Uterus (tissue), 4 donors: ENCODE measurements around the gene DCBLD1. TPM values are rescaled to one million over a fixed set of nuclear protein-coding genes. Genes with fewer than 3 reads are reported as not detected.
"Not testable (repeated sequence)": the region's sequence is repeated elsewhere in the genome, so short reads cannot be mapped to it uniquely, and the experiment has no call there.

ENCODE experiments used
- DNase-seq, 2 donors: peaks; one replicate each; pipeline ENCODE4 v3.0.0-alpha.2; 2019 to 2020
- H3K27ac ChIP-seq, 2 donors: fragments of 200-600 bp; sonication (generic); 1 replicate in 1 of 2; 2 replicates in 1 of 2; pipeline ENCODE4 v1.5.1; 2016 to 2018
- H3K27me3 ChIP-seq, 2 donors: fragments of 200-600 bp; sonication (generic); one replicate each; pipeline ENCODE4 v1.5.1; 2018 to 2019; ENCODE audit warnings: control low read depth in 1 of 2
- H3K36me3 ChIP-seq, 2 donors: fragments of 200-600 bp; sonication (generic); one replicate each; pipeline ENCODE4 v1.5.1; 2019; ENCODE audit warnings: control low read depth in 1 of 2
- H3K4me1 ChIP-seq, 2 donors: fragments of 200-600 bp; sonication (generic); one replicate each; pipeline ENCODE4 v1.5.1; 2018 to 2019; ENCODE audit warnings: control low read depth in 1 of 2
- H3K4me3 ChIP-seq, 2 donors: fragments of 200-600 bp; sonication (generic); 1 replicate in 1 of 2; 2 replicates in 1 of 2; pipeline ENCODE4 v1.5.1; 2018 to 2019; ENCODE audit warnings: mild to moderate bottlenecking in 1 of 2
- H3K9me3 ChIP-seq, 2 donors: fragments of 200-600 bp; sonication (generic); one replicate each; pipeline ENCODE4 v1.5.1; 2019; ENCODE audit warnings: control low read depth in 1 of 2
- POLR2A ChIP-seq, 2 donors: fragments of 450-650 bp; IDR thresholded peaks; one replicate each; pipeline ENCODE4 v1.6.1; 2016; ENCODE audit warnings: antibody characterized with exemption in 2 of 2, mild to moderate bottlenecking in 1 of 2, moderate library complexity in 1 of 2
- intact Hi-C: fragments of 100-400 bp; cut with DNase I; formaldehyde crosslinking; loops from one replicate; pipeline ENCODE4 v1.15.1; 2023; ENCODE audit warnings: low total_unique reads
- total RNA-seq, 4 donors: library from RNA; depleted of rRNA in 3 of 4; stranded (reverse); fragments of >200 nt in 3 of 4; gene quantifications; one replicate each; pipeline versions ENCODE4 v1.1.0 to v1.2.4, GENCODE V29; 2014 to 2023
- TF ChIP-seq, protein P1 (sequence below), 4 experiments: fragments of 200-600 bp in 2 of 4; fragments of 450-650 bp in 2 of 4; sonication (generic) in 2 of 4; IDR thresholded peaks; one replicate each; pipeline ENCODE4 v1.5.1; 2016 to 2019; ENCODE audit warnings: antibody characterized with exemption in 4 of 4, mild to moderate bottlenecking in 2 of 4, moderate library complexity in 1 of 4
- donor health status: DM: yes; HTN: yes; CAD: no.

Gene DCBLD1
- total RNA-seq, 4 donors from 2014 or later: 2.4 to 15.5 (median 4.5) TPM

DNA sequence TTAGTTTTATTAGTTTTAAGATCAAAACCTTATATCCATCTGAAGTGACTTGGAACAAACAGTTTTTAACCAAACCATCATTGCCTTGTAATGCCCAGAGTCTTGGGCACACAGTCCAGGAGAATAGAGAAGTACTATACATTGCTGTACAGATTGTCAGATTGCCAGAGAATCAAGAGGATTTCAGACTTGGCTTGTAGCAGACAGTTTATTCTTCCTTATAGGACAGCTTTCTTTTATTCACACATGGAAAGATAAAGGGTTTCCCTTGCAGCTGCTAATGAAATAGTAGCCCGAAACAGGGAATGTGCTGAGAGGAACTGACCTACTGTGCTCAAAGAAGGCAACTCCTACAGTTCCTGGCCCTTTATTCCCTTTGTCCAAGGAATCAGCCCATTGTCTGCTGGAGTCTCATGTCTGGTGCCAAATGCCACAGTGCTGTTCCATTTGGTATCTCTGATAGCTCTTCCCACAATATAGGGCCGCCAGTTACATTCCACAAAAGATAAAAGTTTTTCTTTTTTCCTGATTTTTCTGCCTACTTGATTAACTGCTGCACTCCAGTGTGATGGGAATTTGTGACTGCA, 30.6 kb downstream of the DCBLD1 start:
- no peak for DNase-seq
- no peak for TF ChIP-seq POLR2A (IDR thresholded peaks at IDR 0.05)
- TF ChIP-seq, protein P1, sequence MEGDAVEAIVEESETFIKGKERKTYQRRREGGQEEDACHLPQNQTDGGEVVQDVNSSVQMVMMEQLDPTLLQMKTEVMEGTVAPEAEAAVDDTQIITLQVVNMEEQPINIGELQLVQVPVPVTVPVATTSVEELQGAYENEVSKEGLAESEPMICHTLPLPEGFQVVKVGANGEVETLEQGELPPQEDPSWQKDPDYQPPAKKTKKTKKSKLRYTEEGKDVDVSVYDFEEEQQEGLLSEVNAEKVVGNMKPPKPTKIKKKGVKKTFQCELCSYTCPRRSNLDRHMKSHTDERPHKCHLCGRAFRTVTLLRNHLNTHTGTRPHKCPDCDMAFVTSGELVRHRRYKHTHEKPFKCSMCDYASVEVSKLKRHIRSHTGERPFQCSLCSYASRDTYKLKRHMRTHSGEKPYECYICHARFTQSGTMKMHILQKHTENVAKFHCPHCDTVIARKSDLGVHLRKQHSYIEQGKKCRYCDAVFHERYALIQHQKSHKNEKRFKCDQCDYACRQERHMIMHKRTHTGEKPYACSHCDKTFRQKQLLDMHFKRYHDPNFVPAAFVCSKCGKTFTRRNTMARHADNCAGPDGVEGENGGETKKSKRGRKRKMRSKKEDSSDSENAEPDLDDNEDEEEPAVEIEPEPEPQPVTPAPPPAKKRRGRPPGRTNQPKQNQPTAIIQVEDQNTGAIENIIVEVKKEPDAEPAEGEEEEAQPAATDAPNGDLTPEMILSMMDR (IDR thresholded peaks at IDR 0.05): no peak
- Histone ChIP-seq H3K27ac (no peak overlapping the region), H3K4me3 (no peak overlapping the region), H3K4me1 (no peaks in the 10 kb centered on the region), H3K36me3 (no peaks in the 10 kb centered on the region), H3K27me3 (no peaks in the 10 kb centered on the region), H3K9me3 (no peaks in the 10 kb centered on the region)
- intact Hi-C loops: no loop called here

DNA sequence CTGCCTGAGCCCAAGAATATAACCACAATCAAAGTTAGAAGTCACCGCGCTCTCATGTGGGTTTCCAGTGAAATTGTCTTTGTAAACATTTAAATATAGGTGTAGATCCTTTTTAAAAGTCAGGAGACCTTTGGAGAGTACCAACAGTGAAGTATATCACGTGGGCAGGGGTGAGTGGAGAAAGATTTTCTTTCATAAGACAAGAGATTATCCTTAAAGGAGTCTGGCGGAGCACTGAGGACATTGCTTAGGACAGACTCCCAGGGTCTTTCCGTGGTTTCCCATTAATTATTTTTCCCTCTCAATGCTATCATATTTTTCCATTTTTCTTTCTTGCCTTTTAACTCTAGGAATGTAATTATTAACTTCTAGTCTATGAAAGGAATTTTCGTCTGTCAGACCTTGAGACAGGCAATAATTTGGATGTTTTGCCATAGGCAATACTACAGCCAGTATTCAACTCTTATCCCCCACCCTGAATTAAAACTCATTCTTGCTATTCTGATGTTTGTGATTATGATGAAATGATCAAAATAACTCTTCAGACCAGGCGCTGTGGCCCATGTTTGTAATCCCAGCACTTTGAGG, 31.4 kb downstream of the DCBLD1 start:
- no peaks in the 10 kb centered on the region for H3K4me1 ChIP-seq
- TF ChIP-seq, protein P1 (IDR thresholded peaks at IDR 0.05): no peak
- no peak for TF ChIP-seq POLR2A (IDR thresholded peaks at IDR 0.05)
- H3K9me3 ChIP-seq: no peaks in the 10 kb centered on the region
- intact Hi-C loops: no loop called here
- H3K36me3 ChIP-seq: no peaks in the 10 kb centered on the region
- H3K27me3 ChIP-seq: no peaks in the 10 kb centered on the region
- DNase-seq: no peak
- no peak overlapping the region for H3K4me3 ChIP-seq
- H3K27ac ChIP-seq: no peak overlapping the region

DNA sequence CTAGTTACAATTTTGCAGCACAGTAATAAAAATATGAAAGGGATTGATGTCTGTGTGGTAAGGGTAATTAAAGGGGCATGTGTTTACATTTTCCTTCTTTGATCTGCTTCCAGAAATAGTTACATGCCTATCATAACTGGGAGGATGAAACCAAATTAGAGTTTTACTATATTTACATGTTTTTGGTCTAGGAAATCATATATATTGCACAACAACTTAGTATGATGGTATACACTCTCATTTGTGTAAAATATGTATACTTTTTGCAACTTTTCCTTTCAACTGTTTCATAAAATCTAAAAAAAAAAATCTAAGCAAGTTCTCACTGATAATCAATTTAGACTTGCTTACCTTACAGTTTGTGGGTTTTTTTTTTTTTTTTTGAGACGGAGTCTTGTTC, 32.2 kb downstream of the DCBLD1 start:
- intact Hi-C loops: no loop called here

DNA sequence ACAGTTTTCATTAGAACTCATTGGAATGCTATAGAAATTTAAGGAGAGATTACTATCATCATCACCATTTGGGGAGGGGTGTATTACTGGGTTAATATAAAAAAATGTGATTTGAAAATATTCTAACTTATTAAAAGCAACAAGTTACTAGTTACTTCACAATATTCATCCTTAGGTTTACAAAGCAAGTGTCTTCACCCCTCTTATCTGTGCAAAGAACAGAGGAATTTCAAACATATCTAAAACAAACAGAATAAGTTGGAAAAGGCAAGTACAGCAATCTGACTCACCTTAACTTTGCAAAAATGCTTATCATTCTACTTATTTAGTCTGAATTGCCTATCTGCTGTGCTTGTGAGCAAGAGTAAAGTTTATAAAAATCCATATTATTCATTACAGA, 32.9 kb downstream of the DCBLD1 start:
- Histone ChIP-seq H3K9me3 (no peaks in the 10 kb centered on the region), H3K27me3 (no peaks in the 10 kb centered on the region), H3K4me3 (no peak overlapping the region), H3K36me3 (no peaks in the 10 kb centered on the region), H3K4me1 (no peaks in the 10 kb centered on the region), H3K27ac (no peak overlapping the region)
- DNase-seq: no peak
- TF ChIP-seq, protein P1 (IDR thresholded peaks at IDR 0.05): no peak
- TF ChIP-seq POLR2A (IDR thresholded peaks at IDR 0.05): no peak
- intact Hi-C loops: no loop called here

More for the DNA sequence above, 32.2 kb downstream of the DCBLD1 start:
- H3K36me3 ChIP-seq: no peaks in the 10 kb centered on the region
- H3K27me3 ChIP-seq: no peaks in the 10 kb centered on the region
- no peak overlapping the region for H3K27ac ChIP-seq
- no peak overlapping the region for H3K4me3 ChIP-seq
- no peak for DNase-seq
- no peak for TF ChIP-seq POLR2A (IDR thresholded peaks at IDR 0.05)
- H3K9me3 ChIP-seq: no peaks in the 10 kb centered on the region
- H3K4me1 ChIP-seq: no peaks in the 10 kb centered on the region

DNA sequence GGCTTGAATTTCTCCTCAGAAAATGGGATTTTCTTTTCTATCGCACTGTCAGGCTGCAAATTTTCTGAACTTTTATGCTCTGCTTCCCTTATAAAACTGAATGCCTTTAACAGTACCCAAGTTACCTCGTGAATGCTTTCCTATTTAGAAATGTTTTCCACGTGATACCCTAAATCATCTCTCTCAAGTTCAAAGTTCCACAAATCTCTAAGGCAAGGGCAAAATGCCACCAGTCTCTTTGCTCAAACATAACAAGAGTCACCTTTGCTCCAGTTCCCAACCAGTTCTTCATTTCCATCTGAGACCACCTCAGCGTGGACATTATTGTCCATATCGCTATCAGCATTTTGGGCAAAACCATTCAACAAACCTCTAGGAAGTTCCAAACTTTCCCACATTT, 35.5 kb downstream of the DCBLD1 start:
- H3K9me3 ChIP-seq, intact Hi-C loops, H3K4me1 ChIP-seq, H3K4me3 ChIP-seq, DNase-seq, H3K27me3 ChIP-seq, H3K36me3 ChIP-seq, H3K27ac ChIP-seq: not testable (repeated sequence)

DNA sequence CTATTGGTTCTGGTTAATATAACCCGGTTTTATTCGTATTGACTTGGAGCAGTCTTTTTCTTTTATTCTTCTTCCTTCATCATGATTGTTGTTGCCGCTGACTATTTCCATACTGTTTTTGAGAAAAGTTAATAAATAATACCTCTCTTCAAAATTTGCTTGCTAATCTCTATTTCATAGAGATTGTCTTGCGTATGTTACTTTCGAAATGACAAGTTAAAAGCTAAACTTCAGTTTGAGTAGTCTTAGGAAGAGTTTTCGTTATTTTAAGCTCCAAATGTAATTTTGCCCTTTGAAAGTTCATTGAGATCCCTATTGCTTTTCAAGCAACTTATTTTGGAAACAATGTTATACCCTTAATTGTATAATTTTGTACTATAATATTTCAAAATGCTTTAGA, 36.4 kb downstream of the DCBLD1 start:
- H3K4me3 ChIP-seq: no peak overlapping the region
- intact Hi-C loops: no loop called here

More for the DNA sequence above, 36.4 kb downstream of the DCBLD1 start:
- Histone ChIP-seq H3K4me1 (no peaks in the 10 kb centered on the region), H3K27ac (no peak overlapping the region), H3K27me3 (no peaks in the 10 kb centered on the region), H3K9me3 (no peaks in the 10 kb centered on the region), H3K36me3 (no peaks in the 10 kb centered on the region)
- TF ChIP-seq POLR2A (IDR thresholded peaks at IDR 0.05): no peak
- TF ChIP-seq, protein P1 (IDR thresholded peaks at IDR 0.05): no peak
- DNase-seq: no peak
